Measurements from ENCODE around the gene FBXO47. TPM values are rescaled to one million over a fixed set of nuclear protein-coding genes. Genes with fewer than 3 reads are reported as not detected.

The FBXO47 gene
- polyA plus RNA-seq, 2 donors, result not detected

GRCh38 chr17:38906460-38907228, 60.6 kb downstream of the FBXO47 start:
- H3K27ac ChIP-seq (ENCODE audit: low read depth in 2 of 2, low read length in 1 of 2), result no peak overlapping the region
- H3K9me3 ChIP-seq (ENCODE audit: control insufficient read depth in 2 of 2, insufficient read depth in 1 of 2, low read depth in 1 of 2, low read length in 1 of 2), result no peaks in the 10 kb centered on the region
- H3K27me3 ChIP-seq (ENCODE audit: control insufficient read depth in 1 of 2, insufficient read depth in 2 of 2, low read length in 2 of 2), result no peaks in the 10 kb centered on the region
- WGBS, 2 donors, result 71 to 72% methylated on average over 7 of the region's 7 CpGs
- H3K4me1 ChIP-seq (ENCODE audit: control insufficient read depth in 2 of 2, insufficient read depth in 2 of 2, low read length in 1 of 2), result peaks cover 4 to 15% of the 10 kb centered on the region in 2 donors
- H3K36me3 ChIP-seq (ENCODE audit: control insufficient read depth in 2 of 2, insufficient read depth in 2 of 2, low read length in 1 of 2), result peaks cover 0 to 14% of the 10 kb centered on the region in 2 donors
- no peak overlapping the region for H3K4me3 ChIP-seq (ENCODE audit: low read depth in 1 of 2, low read length in 2 of 2)

DNA sequence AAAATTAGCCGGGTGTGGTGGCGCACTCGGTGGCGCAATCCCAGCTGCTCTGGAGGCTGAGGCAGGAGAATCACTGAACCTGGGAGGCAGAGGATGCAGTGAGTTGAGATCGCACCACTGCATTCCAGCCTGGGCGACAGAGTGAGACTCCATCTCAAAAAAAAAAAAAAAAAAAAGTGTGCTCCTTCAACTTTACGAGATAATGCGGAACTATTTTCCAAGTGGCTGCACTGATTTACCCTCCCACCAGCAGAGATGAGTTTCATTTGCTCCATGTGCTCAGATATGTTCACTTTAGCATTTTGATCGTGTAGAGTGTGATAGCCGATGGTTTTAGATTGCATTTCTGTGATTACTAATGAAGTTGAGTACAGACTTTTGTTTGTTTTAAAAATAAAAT, 61.8 kb downstream of the FBXO47 start:
- H3K27me3 ChIP-seq (ENCODE audit: control insufficient read depth in 1 of 2, insufficient read depth in 2 of 2, low read length in 2 of 2), result no peaks in the 10 kb centered on the region

GRCh38 chr17:38904892-38905291, 62.3 kb downstream of the FBXO47 start:
- Histone ChIP-seq H3K27ac (ENCODE audit: low read depth in 2 of 2, low read length in 1 of 2) (no peak overlapping the region), H3K27me3 (ENCODE audit: control insufficient read depth in 1 of 2, insufficient read depth in 2 of 2, low read length in 2 of 2) (no peaks in the 10 kb centered on the region), H3K4me3 (ENCODE audit: low read depth in 1 of 2, low read length in 2 of 2) (no peak overlapping the region), H3K4me1 (ENCODE audit: control insufficient read depth in 2 of 2, insufficient read depth in 2 of 2, low read length in 1 of 2) (peaks cover 4 to 16% of the 10 kb centered on the region in 2 donors), H3K9me3 (ENCODE audit: control insufficient read depth in 2 of 2, insufficient read depth in 1 of 2, low read depth in 1 of 2, low read length in 1 of 2) (no peaks in the 10 kb centered on the region), H3K36me3 (ENCODE audit: control insufficient read depth in 2 of 2, insufficient read depth in 2 of 2, low read length in 1 of 2) (peaks cover 0 to 12% of the 10 kb centered on the region in 2 donors)
- WGBS, 2 donors, result 94 to 96% methylated on average over 3 of the region's 3 CpGs

More for the DNA sequence above, 61.8 kb downstream of the FBXO47 start:
- Histone ChIP-seq H3K4me3 (ENCODE audit: low read depth in 1 of 2, low read length in 2 of 2) (no peak overlapping the region), H3K36me3 (ENCODE audit: control insufficient read depth in 2 of 2, insufficient read depth in 2 of 2, low read length in 1 of 2) (peaks cover 0 to 12% of the 10 kb centered on the region in 2 donors), H3K9me3 (ENCODE audit: control insufficient read depth in 2 of 2, insufficient read depth in 1 of 2, low read depth in 1 of 2, low read length in 1 of 2) (no peaks in the 10 kb centered on the region), H3K27ac (ENCODE audit: low read depth in 2 of 2, low read length in 1 of 2) (no peak overlapping the region), H3K4me1 (ENCODE audit: control insufficient read depth in 2 of 2, insufficient read depth in 2 of 2, low read length in 1 of 2) (peaks cover 4 to 16% of the 10 kb centered on the region in 2 donors)
- 92 to 93% methylated on average over 10 of the region's 10 CpGs for WGBS, 2 donors

GRCh38 chr17:38903404-38903803, 63.8 kb downstream of the FBXO47 start:
- 86 to 93% methylated on average over 6 of the region's 6 CpGs for WGBS, 2 donors
- H3K36me3 ChIP-seq (ENCODE audit: control insufficient read depth in 2 of 2, insufficient read depth in 2 of 2, low read length in 1 of 2), result peaks cover 2 to 22% of the 10 kb centered on the region in 2 donors
- no peak overlapping the region for H3K4me3 ChIP-seq (ENCODE audit: low read depth in 1 of 2, low read length in 2 of 2)
- H3K4me1 ChIP-seq (ENCODE audit: control insufficient read depth in 2 of 2, insufficient read depth in 2 of 2, low read length in 1 of 2), result peaks cover 1 to 12% of the 10 kb centered on the region in 2 donors
- no peaks in the 10 kb centered on the region for H3K27me3 ChIP-seq (ENCODE audit: control insufficient read depth in 1 of 2, insufficient read depth in 2 of 2, low read length in 2 of 2)
- H3K9me3 ChIP-seq (ENCODE audit: control insufficient read depth in 2 of 2, insufficient read depth in 1 of 2, low read depth in 1 of 2, low read length in 1 of 2), result no peaks in the 10 kb centered on the region
- H3K27ac ChIP-seq (ENCODE audit: low read depth in 2 of 2, low read length in 1 of 2), result no peak overlapping the region

- no peaks in the 10 kb centered on the region for H3K27me3 ChIP-seq (ENCODE audit: control insufficient read depth in 1 of 2, insufficient read depth in 2 of 2, low read length in 2 of 2)
- no peaks in the 10 kb centered on the region for H3K9me3 ChIP-seq (ENCODE audit: control insufficient read depth in 2 of 2, insufficient read depth in 1 of 2, low read depth in 1 of 2, low read length in 1 of 2)
- H3K4me3 ChIP-seq (ENCODE audit: low read depth in 1 of 2, low read length in 2 of 2), result no peak overlapping the region
- 40 to 44% methylated on average over 10 of the region's 10 CpGs for WGBS, 2 donors
- H3K36me3 ChIP-seq (ENCODE audit: control insufficient read depth in 2 of 2, insufficient read depth in 2 of 2, low read length in 1 of 2), result peaks cover 2 to 22% of the 10 kb centered on the region in 2 donors
- peaks cover 3 to 11% of the 10 kb centered on the region in 2 donors for H3K4me1 ChIP-seq (ENCODE audit: control insufficient read depth in 2 of 2, insufficient read depth in 2 of 2, low read length in 1 of 2)
- H3K27ac ChIP-seq (ENCODE audit: low read depth in 2 of 2, low read length in 1 of 2), result peak overlapping the region; percentile 38 to 43
These were observed 66.1 kb downstream of the FBXO47 start for GRCh38 chr17:38900978-38901656.

DNA sequence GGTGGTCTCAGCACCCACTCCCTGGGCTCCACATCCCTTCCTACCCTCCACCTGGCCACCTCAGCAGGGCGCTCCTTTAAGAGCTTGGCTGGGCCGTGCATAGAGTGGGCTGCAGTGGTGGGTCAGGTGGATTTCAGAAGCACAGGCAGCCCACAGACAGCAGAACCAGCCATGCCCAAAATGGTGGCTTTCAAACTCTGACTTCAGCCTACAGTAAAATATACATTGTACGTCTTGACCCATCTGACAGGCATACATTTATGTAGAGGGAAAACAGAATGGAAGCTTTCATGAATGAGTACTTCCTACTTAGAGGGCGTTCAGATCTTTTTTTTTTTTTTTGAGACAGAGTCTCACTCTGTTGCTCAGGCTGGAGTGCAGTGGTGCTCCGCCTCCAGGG, 67.8 kb downstream of the FBXO47 start:
- Histone ChIP-seq H3K4me1 (ENCODE audit: control insufficient read depth in 2 of 2, insufficient read depth in 2 of 2, low read length in 1 of 2) (peaks cover 3 to 11% of the 10 kb centered on the region in 2 donors), H3K27me3 (ENCODE audit: control insufficient read depth in 1 of 2, insufficient read depth in 2 of 2, low read length in 2 of 2) (no peaks in the 10 kb centered on the region), H3K36me3 (ENCODE audit: control insufficient read depth in 2 of 2, insufficient read depth in 2 of 2, low read length in 1 of 2) (peaks cover 6 to 22% of the 10 kb centered on the region in 2 donors), H3K27ac (ENCODE audit: low read depth in 2 of 2, low read length in 1 of 2) (peak overlapping the region; percentile 47 to 73), H3K4me3 (ENCODE audit: low read depth in 1 of 2, low read length in 2 of 2) (no peak overlapping the region), H3K9me3 (ENCODE audit: control insufficient read depth in 2 of 2, insufficient read depth in 1 of 2, low read depth in 1 of 2, low read length in 1 of 2) (peaks cover 0 to 2% of the 10 kb centered on the region in 2 donors)
- WGBS, 2 donors, result 77 to 80% methylated on average over 5 of the region's 5 CpGs

DNA sequence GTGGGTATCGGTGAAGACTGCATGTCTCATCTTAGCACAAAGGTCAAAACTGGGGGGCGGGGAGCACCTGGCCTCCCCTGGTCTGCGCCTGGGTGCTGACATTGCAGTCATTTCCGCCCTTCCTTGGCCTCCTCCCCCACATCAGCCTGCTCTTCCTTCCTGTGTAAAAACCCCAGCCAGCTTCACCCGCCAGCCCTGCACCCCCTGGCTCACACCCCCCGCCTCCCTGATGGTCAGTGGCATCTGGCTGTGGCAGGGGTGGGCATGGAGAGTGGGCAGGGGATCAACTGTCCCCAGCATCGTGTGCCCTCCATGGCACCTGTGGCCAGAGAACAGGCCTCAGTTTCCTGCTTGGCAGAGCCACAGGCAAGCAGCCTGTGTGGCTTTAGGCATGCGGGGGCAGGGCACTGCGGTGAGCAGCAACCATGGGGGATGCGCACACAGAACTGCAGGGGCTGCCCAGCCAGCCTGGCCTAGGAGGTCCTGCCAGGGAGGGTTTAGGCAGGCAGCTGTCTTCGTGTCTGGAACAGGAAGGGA, 68.3 kb downstream of the FBXO47 start:
- Histone ChIP-seq H3K27ac (ENCODE audit: low read depth in 2 of 2, low read length in 1 of 2) (peak overlapping the region; percentile 64 to 73), H3K36me3 (ENCODE audit: control insufficient read depth in 2 of 2, insufficient read depth in 2 of 2, low read length in 1 of 2) (peaks cover 6 to 22% of the 10 kb centered on the region in 2 donors), H3K27me3 (ENCODE audit: control insufficient read depth in 1 of 2, insufficient read depth in 2 of 2, low read length in 2 of 2) (no peaks in the 10 kb centered on the region), H3K4me1 (ENCODE audit: control insufficient read depth in 2 of 2, insufficient read depth in 2 of 2, low read length in 1 of 2) (peaks cover 3 to 11% of the 10 kb centered on the region in 2 donors), H3K9me3 (ENCODE audit: control insufficient read depth in 2 of 2, insufficient read depth in 1 of 2, low read depth in 1 of 2, low read length in 1 of 2) (peaks cover 0 to 2% of the 10 kb centered on the region in 2 donors), H3K4me3 (ENCODE audit: low read depth in 1 of 2, low read length in 2 of 2) (no peak overlapping the region)
- 61 to 68% methylated on average over 11 of the region's 11 CpGs for WGBS, 2 donors

GRCh38 chr17:38898291-38898679, 68.9 kb downstream of the FBXO47 start:
- no peaks in the 10 kb centered on the region for H3K27me3 ChIP-seq (ENCODE audit: control insufficient read depth in 1 of 2, insufficient read depth in 2 of 2, low read length in 2 of 2)
- H3K27ac ChIP-seq (ENCODE audit: low read depth in 2 of 2, low read length in 1 of 2), result peak overlapping the region; percentile 64 to 73
- WGBS, 2 donors, result 47 to 58% methylated on average over 9 of the region's 9 CpGs
- H3K9me3 ChIP-seq (ENCODE audit: control insufficient read depth in 2 of 2, insufficient read depth in 1 of 2, low read depth in 1 of 2, low read length in 1 of 2), result peaks cover 0 to 2% of the 10 kb centered on the region in 2 donors
- peaks cover 3 to 15% of the 10 kb centered on the region in 2 donors for H3K4me1 ChIP-seq (ENCODE audit: control insufficient read depth in 2 of 2, insufficient read depth in 2 of 2, low read length in 1 of 2)
- H3K36me3 ChIP-seq (ENCODE audit: control insufficient read depth in 2 of 2, insufficient read depth in 2 of 2, low read length in 1 of 2), result peaks cover 10 to 26% of the 10 kb centered on the region in 2 donors
- no peak overlapping the region for H3K4me3 ChIP-seq (ENCODE audit: low read depth in 1 of 2, low read length in 2 of 2)

- H3K4me1 ChIP-seq (ENCODE audit: control insufficient read depth in 2 of 2, insufficient read depth in 2 of 2, low read length in 1 of 2), result peaks cover 3 to 18% of the 10 kb centered on the region in 2 donors
- H3K27me3 ChIP-seq (ENCODE audit: control insufficient read depth in 1 of 2, insufficient read depth in 2 of 2, low read length in 2 of 2), result no peaks in the 10 kb centered on the region
- 55 to 61% methylated on average over 12 of the region's 12 CpGs for WGBS, 2 donors
- H3K27ac ChIP-seq (ENCODE audit: low read depth in 2 of 2, low read length in 1 of 2), result peak overlapping the region; percentile 64 to 73
- peaks cover 0 to 2% of the 10 kb centered on the region in 2 donors for H3K9me3 ChIP-seq (ENCODE audit: control insufficient read depth in 2 of 2, insufficient read depth in 1 of 2, low read depth in 1 of 2, low read length in 1 of 2)
- no peak overlapping the region for H3K4me3 ChIP-seq (ENCODE audit: low read depth in 1 of 2, low read length in 2 of 2)
- peaks cover 10 to 31% of the 10 kb centered on the region in 2 donors for H3K36me3 ChIP-seq (ENCODE audit: control insufficient read depth in 2 of 2, insufficient read depth in 2 of 2, low read length in 1 of 2)
These were observed 69.4 kb downstream of the FBXO47 start for GRCh38 chr17:38897671-38898290.
